Lower leg skin (tissue), 3 donors: ENCODE measurements around the gene DCTN1.

Source experiments
- CTCF ChIP-seq, 3 donors: fragments of 450-650 bp; IDR thresholded peaks; one replicate each; pipeline ENCODE4 v1.5.1; 2016; ENCODE audit warnings: antibody characterized with exemption in 3 of 3, mild to moderate bottlenecking in 3 of 3, moderate library complexity in 2 of 3
- POLR2A ChIP-seq, 2 donors: fragments of 450-650 bp; IDR thresholded peaks; one replicate each; pipeline ENCODE4 v1.6.1; 2016 to 2017; ENCODE audit warnings: antibody characterized with exemption in 2 of 2, mild to moderate bottlenecking in 1 of 2, moderate library complexity in 1 of 2

- TF ChIP-seq CTCF (IDR thresholded peaks at IDR 0.05) (no peak), POLR2A (IDR thresholded peaks at IDR 0.05) (no peak)
Measured at GRCh38 chr2:74424995-74425406, 44.9 kb upstream of the DCTN1 start.
